ENCODE data around the gene RAD54L.

Gene RAD54L

GRCh38 chr1:46247436-46248121 is at the start of gene RAD54L:
Gene RAD54L, plus strand, starts transcription at chr1:46247763. Its CDS starts 643 bp downstream, at chr1:46248406.
- H3K27ac ChIP-seq, result peak within 1 kb of the TSS; percentile 70
- TF ChIP-seq ZFX (IDR thresholded peaks at IDR 0.05), result no peak
- no peak for TF ChIP-seq CTCF (conservative IDR thresholded peaks at IDR 0.05)

- H3K27ac ChIP-seq, result peak within 1 kb of the TSS; percentile 82
- TF ChIP-seq ZFX (IDR thresholded peaks at IDR 0.05), result peak; percentile 72
- TF ChIP-seq CTCF (conservative IDR thresholded peaks at IDR 0.05), result no peak; the same call in 1 of the 2 replicates
These were observed 49.4 kb upstream of the RAD54L start, which contains the start of gene POMGNT1 for GRCh38 chr1:46197964-46198811. Gene POMGNT1, minus strand, starts transcription at chr1:46198434. Its CDS starts 613 bp downstream, at chr1:46197821.

- peak overlapping the region; percentile 82 for H3K27ac ChIP-seq
- TF ChIP-seq CTCF (conservative IDR thresholded peaks at IDR 0.05) (no peak), ZFX (IDR thresholded peaks at IDR 0.05) (no peak)
These were observed 48.3 kb upstream of the RAD54L start for GRCh38 chr1:46199233-46199749.

GRCh38 chr1:46203738-46204405 is 43.7 kb upstream of the RAD54L start:
- no peak overlapping the region for H3K27ac ChIP-seq
- TF ChIP-seq CTCF (conservative IDR thresholded peaks at IDR 0.05) (no peak), ZFX (IDR thresholded peaks at IDR 0.05) (no peak)

GRCh38 chr1:46204406-46204742 is 43.2 kb upstream of the RAD54L start:
- no peak overlapping the region for H3K27ac ChIP-seq
- TF ChIP-seq ZFX (IDR thresholded peaks at IDR 0.05) (no peak), CTCF (conservative IDR thresholded peaks at IDR 0.05) (no peak)

GRCh38 chr1:46205141-46205540 is 42.4 kb upstream of the RAD54L start:
- TF ChIP-seq CTCF (conservative IDR thresholded peaks at IDR 0.05) (no peak), ZFX (IDR thresholded peaks at IDR 0.05) (no peak)
- H3K27ac ChIP-seq, result no peak overlapping the region
